Pulmonary artery endothelial cell (primary cell): ENCODE data around the gene ZC3HAV1. TPM values are rescaled to one million over a fixed set of nuclear protein-coding genes. Genes with fewer than 3 reads are reported as not detected.
"Not testable (repeated sequence)": the region's sequence is repeated elsewhere in the genome, so short reads cannot be mapped to it uniquely, and the experiment has no call there.

Source experiments
- DNase-seq: peaks from one replicate; pipeline ENCODE4 v3.0.0-alpha.2; 2011; ENCODE audit warnings: low read depth, low spot score
- total RNA-seq: library from RNA; depleted of rRNA; stranded (reverse); fragments of >200 nt; gene quantifications from 2 replicates; pipeline ENCODE4 v1.2.3, GENCODE V29; 2014

The ZC3HAV1 gene
- total RNA-seq, 1 donor from 2014 or later: 43.3 TPM

- DNase-seq: no peak
Measured at GRCh38 chr7:139112741-139113250, 3.3 kb upstream of the ZC3HAV1 start.

GRCh38 chr7:139112316-139112715 is 2.8 kb upstream of the ZC3HAV1 start:
- DNase-seq: no peak

GRCh38 chr7:139111811-139112301 is 2.3 kb upstream of the ZC3HAV1 start:
- DNase-seq: no peak

GRCh38 chr7:139111147-139111546 is 1.6 kb upstream of the ZC3HAV1 start:
- DNase-seq: no peak

- no peak for DNase-seq
Measured at GRCh38 chr7:139109983-139110411, 477 bp upstream of the ZC3HAV1 start.

GRCh38 chr7:139108266-139109187 is 993 bp downstream of the ZC3HAV1 start:
- DNase-seq: no peak

- DNase-seq: no peak
Measured at GRCh38 chr7:139106959-139107358, 2.6 kb downstream of the ZC3HAV1 start.

GRCh38 chr7:139106227-139106626 is 3.3 kb downstream of the ZC3HAV1 start:
- not testable (repeated sequence) for DNase-seq

GRCh38 chr7:139105484-139105883 is 4.0 kb downstream of the ZC3HAV1 start:
- DNase-seq: no peak

GRCh38 chr7:139104091-139104450 is 5.4 kb downstream of the ZC3HAV1 start:
- no peak for DNase-seq

GRCh38 chr7:139103057-139103815 is 6.3 kb downstream of the ZC3HAV1 start:
- DNase-seq: no peak

- not testable (repeated sequence) for DNase-seq
Measured at GRCh38 chr7:139101637-139102158, 7.8 kb downstream of the ZC3HAV1 start.

GRCh38 chr7:139099172-139099947 is 10.2 kb downstream of the ZC3HAV1 start:
- no peak for DNase-seq

- no peak for DNase-seq
Measured at GRCh38 chr7:139095194-139095659, 14.3 kb downstream of the ZC3HAV1 start.

GRCh38 chr7:139094596-139094995 is 14.9 kb downstream of the ZC3HAV1 start:
- no peak for DNase-seq

GRCh38 chr7:139094030-139094429 is 15.5 kb downstream of the ZC3HAV1 start:
- no peak for DNase-seq

- not testable (repeated sequence) for DNase-seq
Measured at GRCh38 chr7:139093512-139093911, 16.0 kb downstream of the ZC3HAV1 start.

- DNase-seq: no peak
Measured at GRCh38 chr7:139092090-139092796, 17.3 kb downstream of the ZC3HAV1 start.

- DNase-seq: no peak
Measured at GRCh38 chr7:139091677-139091996, 17.9 kb downstream of the ZC3HAV1 start.

GRCh38 chr7:139089118-139089517 is 20.4 kb downstream of the ZC3HAV1 start:
- no peak for DNase-seq
